ENCODE data around the gene GABRD. TPM values are rescaled to one million over a fixed set of nuclear protein-coding genes. Genes with fewer than 3 reads are reported as not detected.

Gene GABRD
- total and polyA plus RNA-seq, 2 of the 13 experiments (the other 11 are each of a cell fraction or from before 2014, with no cell fraction given) = not detected

- TF ChIP-seq MLXIP (CRISPR knock-in tag; IDR thresholded peaks at IDR 0.05; ENCODE audit: borderline replicate concordance) (no peak), THAP9 (CRISPR knock-in tag; IDR thresholded peaks at IDR 0.05; ENCODE audit: borderline replicate concordance) (no peak), CREB1 (IDR thresholded peaks at IDR 0.05) (no peak), CREB1 (CRISPR knock-in tag; IDR thresholded peaks at IDR 0.05) (no peak), SMC3 (IDR thresholded peaks at IDR 0.05; ENCODE audit: low read length) (no peak)
Observed at GRCh38 chr1:2024451-2024850, 5.3 kb downstream of the GABRD start (continued).

GRCh38 chr1:2024887-2025286 is 5.7 kb downstream of the GABRD start:
- H3K4me2 ChIP-seq (ENCODE audit: low read depth, low read length) = no peak overlapping the region
- H3K4me1 ChIP-seq (ENCODE audit: insufficient read depth, low read length) = peaks cover 13% of the 10 kb centered on the region; the same call in 1 of the 2 replicates
- POLR2A ChIA-PET = no interaction called here
- no peak overlapping the region for H3K4me3 ChIP-seq (replicated peaks in 1 of 3; ENCODE audit: insufficient read depth in 1 of 3, low read depth in 2 of 3, low read length in 3 of 3)
- H3K36me3 ChIP-seq (replicated peaks in 1 of 2; ENCODE audit: control insufficient read depth in 1 of 2, insufficient read depth in 2 of 2, low read length in 2 of 2) = no peaks in the 10 kb centered on the region
- WGBS (ENCODE audit: low lambda C conversion rate) = no CpG with 5 or more reads among the region's 18 CpGs
- ATAC-seq = no peak
- no peak overlapping the region for H3K27ac ChIP-seq (ENCODE audit: extremely low read length, insufficient read depth, low read length)
- DNase-seq (ENCODE audit: low spot score) = no peak
- no peak overlapping the region for H2AFZ ChIP-seq (ENCODE audit: low read length)
- in situ Hi-C loops (cut with HindIII; ENCODE audit: extremely low pct_ligation_motif_present, low pct_unique_long_range_greater_than_20kb) = no loop called here
- intact Hi-C loops (cut with micrococcal nuclease; ENCODE audit: unreplicated experiment) = no loop called here
- CTCF ChIA-PET (ENCODE audit: low intra/inter-chr PET ratio, low total read pairs) = no interaction called here
- H3K9me3 ChIP-seq (ENCODE audit: low read length) = no peaks in the 10 kb centered on the region
- no peak for FAIRE-seq
- no TSS peak for BruUV-seq (replicated peaks)
- H3K27me3 ChIP-seq (ENCODE audit: control insufficient read depth in 1 of 2, insufficient read depth in 2 of 2, low read length in 2 of 2) = peaks cover 28 to 90% of the 10 kb centered on the region in 2 experiments
- TF ChIP-seq ZNF225 (CRISPR knock-in tag; IDR thresholded peaks at IDR 0.05) (no peak), IKZF4 (CRISPR knock-in tag; IDR thresholded peaks at IDR 0.05; ENCODE audit: borderline replicate concordance, low read depth, not compliant biosample characterization) (no peak), ZNF816 (CRISPR knock-in tag; IDR thresholded peaks at IDR 0.05; ENCODE audit: borderline replicate concordance) (no peak), FOXM1 (CRISPR knock-in tag; IDR thresholded peaks at IDR 0.05) (no peak), RORA (CRISPR knock-in tag; IDR thresholded peaks at IDR 0.05) (no peak), ZBTB2 (CRISPR knock-in tag; IDR thresholded peaks at IDR 0.05; ENCODE audit: low read depth) (no peak), ZNF251 (CRISPR knock-in tag; IDR thresholded peaks at IDR 0.05) (no peak), XRCC5 (optimal IDR thresholded peaks at IDR 0.05; ENCODE audit: low read length) (no peak), SPEN (CRISPR knock-in tag; IDR thresholded peaks at IDR 0.05; ENCODE audit: low read depth) (no peak)
- TF ChIP-seq, protein P1, sequence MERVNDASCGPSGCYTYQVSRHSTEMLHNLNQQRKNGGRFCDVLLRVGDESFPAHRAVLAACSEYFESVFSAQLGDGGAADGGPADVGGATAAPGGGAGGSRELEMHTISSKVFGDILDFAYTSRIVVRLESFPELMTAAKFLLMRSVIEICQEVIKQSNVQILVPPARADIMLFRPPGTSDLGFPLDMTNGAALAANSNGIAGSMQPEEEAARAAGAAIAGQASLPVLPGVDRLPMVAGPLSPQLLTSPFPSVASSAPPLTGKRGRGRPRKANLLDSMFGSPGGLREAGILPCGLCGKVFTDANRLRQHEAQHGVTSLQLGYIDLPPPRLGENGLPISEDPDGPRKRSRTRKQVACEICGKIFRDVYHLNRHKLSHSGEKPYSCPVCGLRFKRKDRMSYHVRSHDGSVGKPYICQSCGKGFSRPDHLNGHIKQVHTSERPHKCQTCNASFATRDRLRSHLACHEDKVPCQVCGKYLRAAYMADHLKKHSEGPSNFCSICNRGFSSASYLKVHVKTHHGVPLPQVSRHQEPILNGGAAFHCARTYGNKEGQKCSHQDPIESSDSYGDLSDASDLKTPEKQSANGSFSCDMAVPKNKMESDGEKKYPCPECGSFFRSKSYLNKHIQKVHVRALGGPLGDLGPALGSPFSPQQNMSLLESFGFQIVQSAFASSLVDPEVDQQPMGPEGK (CRISPR knock-in tag; IDR thresholded peaks at IDR 0.05) = no peak
- no peak overlapping the region for H3K9ac ChIP-seq (ENCODE audit: insufficient read depth, low read depth, low read length)
- H4K20me1 ChIP-seq (ENCODE audit: insufficient read depth, low read length) = 0 out of 2 replicates have a peak, but pooled peaks cover 4% of the 10 kb centered on the region
- H3K79me2 ChIP-seq (ENCODE audit: insufficient read depth, low read length) = no peaks in the 10 kb centered on the region

Data from HepG2 (cell line).